GM08714 (cell line): ENCODE data around the gene PLD4.

Experiments
- H3K4me3 ChIP-seq: fragments of 200-500 bp; sonication (Bioruptor generic); 2 replicates; pipeline ENCODE4 v1.5.1; 2014; ENCODE audit warnings: mild to moderate bottlenecking, low read length, inconsistent platforms
- ZNF274 ChIP-seq: IDR thresholded peaks from 2 replicates; pipeline ENCODE4 v1.6.1; 2012; ENCODE audit warnings: mild to moderate bottlenecking, low read depth, low read length

Gene PLD4

GRCh38 chr14:104891664-104892530 is 32.8 kb upstream of the PLD4 start:
- no peak for TF ChIP-seq ZNF274
- H3K4me3 ChIP-seq: no peak overlapping the region

- TF ChIP-seq ZNF274: no peak
- H3K4me3 ChIP-seq: no peak overlapping the region
These were observed 31.9 kb upstream of the PLD4 start for GRCh38 chr14:104892531-104893434.

- TF ChIP-seq ZNF274: no peak
- no peak overlapping the region for H3K4me3 ChIP-seq
These were observed 31.1 kb upstream of the PLD4 start for GRCh38 chr14:104893435-104894207.

GRCh38 chr14:104894331-104895206 is 30.1 kb upstream of the PLD4 start:
- TF ChIP-seq ZNF274: no peak
- no peak overlapping the region for H3K4me3 ChIP-seq

GRCh38 chr14:104895207-104895785 is 29.4 kb upstream of the PLD4 start:
- no peak for TF ChIP-seq ZNF274
- H3K4me3 ChIP-seq: no peak overlapping the region

- H3K4me3 ChIP-seq: no peak overlapping the region
These were observed 28.7 kb upstream of the PLD4 start for GRCh38 chr14:104895786-104896661.

GRCh38 chr14:104897330-104898194 is 27.1 kb upstream of the PLD4 start:
- H3K4me3 ChIP-seq: no peak overlapping the region
- no peak for TF ChIP-seq ZNF274

More at GRCh38 chr14:104895786-104896661, 28.7 kb upstream of the PLD4 start:
- TF ChIP-seq ZNF274: no peak

GRCh38 chr14:104898195-104898558 is 26.5 kb upstream of the PLD4 start:
- TF ChIP-seq ZNF274: no peak
- no peak overlapping the region for H3K4me3 ChIP-seq

GRCh38 chr14:104898870-104899510 is 25.7 kb upstream of the PLD4 start:
- H3K4me3 ChIP-seq: no peak overlapping the region
- TF ChIP-seq ZNF274: no peak

- no peak overlapping the region for H3K4me3 ChIP-seq
- TF ChIP-seq ZNF274: no peak
These were observed 24.9 kb upstream of the PLD4 start for GRCh38 chr14:104899781-104900180.
